ENCODE results near the gene DNAJB13. TPM values are rescaled to one million over a fixed set of nuclear protein-coding genes. Genes with fewer than 3 reads are reported as not detected.
A peak's percentile ranks its signal among the peaks of the same experiment; 100 is the strongest.

Gene DNAJB13
- polyA plus RNA-seq, 6 donors from 2014 or later, result 0.32 to 0.72 (median 0.37) TPM; not detected in 2

DNA sequence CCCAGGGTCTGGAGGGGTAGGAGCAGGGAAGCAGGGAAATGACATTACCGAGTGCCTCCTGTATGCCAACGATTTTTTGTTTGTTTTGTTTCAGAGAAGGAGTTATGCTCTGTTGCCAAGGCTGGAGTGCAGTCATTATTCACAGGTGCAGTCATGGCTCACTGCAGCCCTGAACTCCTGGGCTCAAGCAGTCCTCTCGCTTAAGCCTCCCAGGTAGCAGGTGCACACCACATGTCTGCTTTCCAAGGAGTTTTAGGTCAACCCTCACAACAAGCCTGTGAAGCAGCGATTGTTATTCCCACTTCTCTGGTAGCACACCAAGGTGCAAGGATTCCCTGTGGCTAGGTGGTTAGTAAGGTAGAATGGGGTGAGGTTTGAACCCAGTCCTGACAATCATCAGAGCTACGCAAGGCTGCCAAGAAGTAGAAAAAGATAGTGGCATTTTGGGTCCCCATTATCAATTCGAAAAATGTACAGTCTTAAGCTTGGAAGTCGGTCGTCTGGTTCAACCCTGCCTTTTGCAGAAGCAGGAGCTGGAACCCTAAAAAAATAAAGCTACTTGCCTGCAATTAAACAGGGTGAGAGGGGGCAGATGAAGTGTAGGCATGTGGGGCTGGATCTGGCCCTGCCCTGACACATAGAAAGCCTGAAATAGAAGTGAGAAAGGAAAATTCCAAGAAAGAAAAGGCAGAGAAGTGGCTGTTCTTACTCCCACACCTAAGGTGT, 48.9 kb downstream of the DNAJB13 start:
- Mint-ChIP-seq H3K4me1 (peaks cover 27 to 71% (median 48%) of the 10 kb centered on the region in 3 donors), H3K4me3 (peak overlapping the region in 7 of 8 donors; percentile 39 to 81 (median 70)), H3K27ac (peak overlapping the region; percentile 97 to 100 (median 99)), H3K9me3 (peaks cover 0 to 4% (median 0%) of the 10 kb centered on the region in 7 donors), H3K27me3 (no peaks in the 10 kb centered on the region), H3K36me3 (peaks cover 12 to 18% of the 10 kb centered on the region in 2 donors)
- DNase-seq (peak; percentile 65), ATAC-seq (ENCODE audit: low read depth in 2 of 2) (peak; percentile 45 to 60)

DNA sequence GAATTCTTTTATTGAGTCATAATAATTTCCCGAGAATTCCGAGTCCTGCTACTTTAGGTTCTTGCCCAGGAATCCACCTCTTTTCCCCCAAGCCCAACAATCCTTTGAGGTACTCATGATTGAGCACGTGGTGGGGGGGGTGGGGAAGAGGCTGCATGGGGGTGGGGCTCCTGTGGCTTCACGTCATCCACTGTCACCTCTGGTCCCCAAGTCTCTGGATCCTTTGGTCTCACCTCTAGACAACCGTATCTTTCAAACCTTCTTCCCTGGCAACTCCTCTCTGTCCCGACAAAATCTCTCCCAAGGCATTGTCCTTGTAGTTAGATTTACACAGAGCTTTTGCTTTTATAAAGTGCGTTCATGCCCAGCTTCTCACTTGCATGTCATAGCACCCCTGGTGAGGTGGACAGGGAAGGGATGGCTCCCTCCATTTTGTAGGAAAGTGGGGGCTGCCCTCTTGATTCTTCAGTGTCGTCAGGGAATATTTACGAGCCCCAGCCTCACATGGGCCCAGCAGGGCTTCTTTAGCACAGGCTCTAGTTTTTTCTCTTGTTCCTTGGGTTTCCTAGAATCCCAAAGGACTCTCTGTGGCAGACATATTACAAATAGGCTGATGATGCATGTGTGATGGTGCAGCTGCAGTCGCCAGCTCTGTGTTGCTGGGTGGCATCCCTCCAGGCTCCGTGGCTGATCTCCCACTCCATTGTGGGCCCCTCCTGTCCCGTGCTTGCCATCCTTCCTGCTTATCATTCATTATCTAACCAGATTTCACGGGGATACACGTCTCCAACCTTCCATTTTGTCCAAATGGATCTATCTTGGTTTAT, 49.7 kb downstream of the DNAJB13 start:
- Mint-ChIP-seq H3K4me3 (peak overlapping the region in 2 of 8 donors; percentile 70 to 74), H3K27ac (peak overlapping the region; percentile 97 to 100 (median 99)), H3K4me1 (peaks cover 31 to 71% (median 46%) of the 10 kb centered on the region in 3 donors), H3K27me3 (no peaks in the 10 kb centered on the region), H3K9me3 (peaks cover 0 to 4% (median 0%) of the 10 kb centered on the region in 7 donors), H3K36me3 (peaks cover 12 to 18% of the 10 kb centered on the region in 2 donors)
- ATAC-seq (ENCODE audit: low read depth in 2 of 2), result no peak
- DNase-seq, result no peak

DNA sequence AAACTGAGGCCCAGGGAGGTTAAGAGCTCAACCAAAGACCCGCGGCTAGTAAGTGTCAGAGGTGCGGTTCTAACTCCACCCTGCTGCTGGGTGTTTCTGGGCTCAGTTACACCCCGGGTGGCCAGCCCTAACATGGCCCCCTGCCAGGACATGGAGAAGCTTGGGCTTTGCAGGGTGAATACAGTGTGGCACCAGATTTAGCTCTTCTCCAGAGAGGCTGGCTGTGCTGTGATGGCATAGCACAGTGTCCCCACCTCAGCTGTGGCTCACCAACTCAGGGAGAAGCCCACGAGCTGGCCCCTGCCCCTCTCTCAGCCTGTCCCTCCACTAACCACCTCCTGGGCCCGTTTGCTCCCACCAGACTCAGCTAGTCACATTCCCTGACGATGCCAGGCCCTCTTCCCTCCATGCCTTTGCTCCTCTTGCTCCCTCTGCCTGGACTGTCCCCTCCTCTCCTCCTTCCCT, 51.0 kb downstream of the DNAJB13 start:
- no peaks in the 10 kb centered on the region for H3K27me3 Mint-ChIP-seq
- ATAC-seq (ENCODE audit: low read depth in 2 of 2), result no peak
- H3K9me3 Mint-ChIP-seq, result peaks cover 0 to 4% (median 0%) of the 10 kb centered on the region in 7 donors
- H3K4me3 Mint-ChIP-seq, result peak overlapping the region in 1 of 8 donors; percentile 47
- H3K36me3 Mint-ChIP-seq, result peaks cover 12 to 18% of the 10 kb centered on the region in 2 donors
- peak overlapping the region in 5 of 6 donors; percentile 40 to 99 (median 92) for H3K27ac Mint-ChIP-seq
- DNase-seq, result no peak
- H3K4me1 Mint-ChIP-seq, result peaks cover 25 to 62% (median 35%) of the 10 kb centered on the region in 3 donors

DNA sequence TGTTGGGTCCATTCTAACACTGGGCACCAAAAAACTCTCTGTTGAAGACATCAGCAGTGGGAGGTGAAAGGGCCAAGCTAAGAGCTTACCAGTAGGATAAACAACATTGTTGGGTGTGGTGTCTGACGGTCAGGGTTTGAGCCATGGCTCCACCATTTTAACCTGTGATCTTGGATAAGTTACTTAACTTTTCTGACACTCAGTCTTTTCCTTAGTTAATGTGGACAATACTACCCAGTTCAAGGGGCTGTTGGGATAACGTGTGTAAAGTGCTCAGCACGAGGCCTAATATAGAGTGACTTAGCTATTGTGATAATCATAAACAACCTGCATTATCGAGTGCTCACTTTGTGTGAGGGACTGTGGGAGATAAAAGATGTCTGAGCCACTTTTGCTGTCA, 52.0 kb downstream of the DNAJB13 start:
- peaks cover 19 to 53% (median 27%) of the 10 kb centered on the region in 3 donors for H3K4me1 Mint-ChIP-seq
- H3K27me3 Mint-ChIP-seq, result no peaks in the 10 kb centered on the region
- no peak for DNase-seq
- ATAC-seq (ENCODE audit: low read depth in 2 of 2), result no peak
- H3K9me3 Mint-ChIP-seq, result no peaks in the 10 kb centered on the region
- peak overlapping the region in 1 of 8 donors; percentile 3 for H3K4me3 Mint-ChIP-seq
- peak overlapping the region in 3 of 6 donors; percentile 78 to 99 (median 94) for H3K27ac Mint-ChIP-seq
- peaks cover 12 to 18% of the 10 kb centered on the region in 2 donors for H3K36me3 Mint-ChIP-seq

DNA sequence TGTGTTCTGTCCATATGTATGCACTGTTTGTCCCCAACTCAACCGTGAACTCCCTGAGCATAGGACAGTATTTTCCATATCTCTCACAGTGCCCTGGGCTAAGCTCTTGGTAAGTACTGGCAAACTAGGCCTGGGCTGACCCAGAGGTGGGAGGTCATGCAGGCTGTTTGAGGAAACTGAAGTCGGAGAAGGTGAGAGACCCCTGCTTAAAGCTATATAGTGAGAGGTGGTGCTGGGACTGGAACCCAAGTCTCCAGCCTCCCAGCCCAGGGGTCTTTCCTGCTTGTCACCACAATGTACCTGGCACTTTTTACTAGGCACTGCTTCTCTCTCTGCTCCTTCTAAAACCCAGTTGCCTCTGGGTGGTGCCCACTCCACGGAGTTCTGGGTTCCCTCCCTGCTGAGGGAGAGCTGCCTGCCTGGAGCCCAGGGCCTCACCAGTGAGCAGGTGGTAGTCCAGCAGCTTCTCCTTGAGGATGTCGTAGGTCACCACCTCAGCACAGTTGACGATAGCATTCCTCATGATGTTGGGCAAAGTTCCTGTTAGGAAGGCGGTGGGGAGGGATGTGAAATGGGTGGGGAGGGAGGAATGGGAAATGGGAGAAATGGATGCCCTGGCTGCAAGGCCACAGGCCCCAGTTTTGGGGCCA, 53.3 kb downstream of the DNAJB13 start:
- H3K36me3 Mint-ChIP-seq, result peaks cover 12 to 18% of the 10 kb centered on the region in 2 donors
- no peaks in the 10 kb centered on the region for H3K27me3 Mint-ChIP-seq
- H3K4me1 Mint-ChIP-seq, result peaks cover 25 to 50% (median 28%) of the 10 kb centered on the region in 3 donors
- ATAC-seq (ENCODE audit: low read depth in 2 of 2) (no peak), DNase-seq (no peak)
- no peaks in the 10 kb centered on the region for H3K9me3 Mint-ChIP-seq
- H3K4me3 Mint-ChIP-seq, result peak overlapping the region in 2 of 8 donors; percentile 25 to 77
- H3K27ac Mint-ChIP-seq, result peak overlapping the region in 3 of 6 donors; percentile 70 to 99 (median 80)

DNA sequence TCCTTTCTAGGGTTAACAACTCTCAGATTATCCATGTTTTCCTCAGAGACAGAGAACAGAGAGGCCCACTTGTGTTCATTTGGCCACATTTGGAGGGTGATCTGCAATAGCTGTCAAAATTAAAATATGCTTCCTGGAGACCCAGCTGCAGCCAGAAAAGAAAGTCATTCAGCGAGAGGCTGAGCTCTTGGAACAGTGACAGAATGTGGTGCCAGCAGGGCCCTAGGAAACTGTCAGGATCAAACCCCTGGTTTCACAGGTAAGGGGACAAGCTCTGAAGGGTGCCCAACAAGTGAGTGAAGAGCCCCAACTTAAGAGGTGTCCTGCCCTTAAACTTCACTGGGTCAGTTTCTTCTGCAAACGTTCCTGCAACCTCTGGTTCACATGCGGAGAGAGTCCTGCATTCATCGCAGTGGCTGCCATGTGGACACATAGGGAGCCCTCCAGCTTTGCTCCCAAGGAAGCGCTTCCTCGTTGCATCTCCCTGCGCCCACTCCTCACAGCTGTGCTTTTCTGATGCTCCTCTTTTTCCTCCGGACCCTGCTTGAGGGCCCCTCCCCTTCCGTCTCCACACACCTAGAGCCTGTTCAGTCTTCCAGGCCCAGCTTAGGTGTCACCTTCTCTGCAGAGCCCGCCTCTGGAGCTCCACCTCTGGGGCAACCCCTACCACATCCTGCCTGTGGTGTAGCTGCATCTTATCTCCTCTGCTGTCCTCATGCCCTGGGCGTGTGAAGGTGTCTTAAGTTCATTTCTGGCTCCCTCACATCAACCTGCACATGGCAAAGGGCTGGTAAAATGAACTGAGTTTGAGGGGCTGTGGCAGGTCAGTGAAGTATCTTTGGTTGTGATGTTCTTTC, 54.2 kb downstream of the DNAJB13 start:
- Mint-ChIP-seq H3K27ac (peak overlapping the region in 5 of 6 donors; percentile 54 to 93 (median 71)), H3K36me3 (peaks cover 12 to 18% of the 10 kb centered on the region in 2 donors), H3K4me3 (peak overlapping the region in 5 of 8 donors; percentile 6 to 62 (median 41)), H3K9me3 (no peaks in the 10 kb centered on the region), H3K27me3 (no peaks in the 10 kb centered on the region), H3K4me1 (peaks cover 22 to 47% (median 24%) of the 10 kb centered on the region in 3 donors)
- DNase-seq (peak; percentile 63), ATAC-seq (ENCODE audit: low read depth in 2 of 2) (peak; percentile 99 to 100)

DNA sequence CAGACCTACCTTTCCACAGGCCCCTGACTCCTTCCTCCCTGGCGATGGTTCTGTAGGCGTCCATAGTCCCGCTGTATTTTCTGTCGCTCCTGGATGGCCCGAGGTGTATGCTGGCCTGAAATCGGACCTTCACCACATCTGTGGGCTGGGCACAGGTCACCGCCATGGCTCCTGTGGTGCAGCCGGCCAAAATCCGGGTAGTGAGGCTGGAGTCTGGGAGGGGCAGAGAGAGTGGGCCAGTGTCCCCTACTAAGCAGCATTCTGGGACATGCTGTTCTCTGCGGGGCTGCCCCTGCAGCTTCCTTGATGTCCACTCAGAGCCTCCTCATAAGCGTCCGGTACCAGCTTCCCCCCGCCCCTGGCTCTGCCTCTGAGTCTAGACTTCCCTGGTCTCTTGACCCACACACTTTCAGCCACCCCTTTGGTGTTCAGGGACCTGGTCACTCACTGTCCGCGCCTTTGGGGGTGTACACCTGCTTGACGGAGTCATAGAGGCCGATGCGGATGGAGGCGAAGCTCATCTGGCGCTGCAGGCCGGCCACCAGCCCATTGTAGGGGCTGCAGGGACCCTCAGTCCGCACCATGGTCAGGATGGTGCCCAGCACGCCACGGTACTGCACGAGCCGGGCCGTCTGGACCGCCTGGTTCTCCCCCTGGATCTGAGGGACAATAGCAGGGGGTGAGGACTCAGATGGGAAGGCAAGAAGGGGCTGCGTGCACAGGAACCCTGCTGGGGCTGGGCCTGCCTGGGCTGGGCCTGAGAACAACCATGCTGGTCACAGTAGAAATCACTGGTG, 55.1 kb downstream of the DNAJB13 start:
- peak overlapping the region in 1 of 8 donors; percentile 61 for H3K4me3 Mint-ChIP-seq
- DNase-seq, result no peak
- H3K4me1 Mint-ChIP-seq, result peaks cover 31 to 47% (median 32%) of the 10 kb centered on the region in 3 donors
- no peak for ATAC-seq (ENCODE audit: low read depth in 2 of 2)
- no peaks in the 10 kb centered on the region for H3K9me3 Mint-ChIP-seq
- no peaks in the 10 kb centered on the region for H3K27me3 Mint-ChIP-seq
- peak overlapping the region in 5 of 6 donors; percentile 16 to 86 (median 54) for H3K27ac Mint-ChIP-seq
- H3K36me3 Mint-ChIP-seq, result peaks cover 12 to 18% of the 10 kb centered on the region in 2 donors

DNA sequence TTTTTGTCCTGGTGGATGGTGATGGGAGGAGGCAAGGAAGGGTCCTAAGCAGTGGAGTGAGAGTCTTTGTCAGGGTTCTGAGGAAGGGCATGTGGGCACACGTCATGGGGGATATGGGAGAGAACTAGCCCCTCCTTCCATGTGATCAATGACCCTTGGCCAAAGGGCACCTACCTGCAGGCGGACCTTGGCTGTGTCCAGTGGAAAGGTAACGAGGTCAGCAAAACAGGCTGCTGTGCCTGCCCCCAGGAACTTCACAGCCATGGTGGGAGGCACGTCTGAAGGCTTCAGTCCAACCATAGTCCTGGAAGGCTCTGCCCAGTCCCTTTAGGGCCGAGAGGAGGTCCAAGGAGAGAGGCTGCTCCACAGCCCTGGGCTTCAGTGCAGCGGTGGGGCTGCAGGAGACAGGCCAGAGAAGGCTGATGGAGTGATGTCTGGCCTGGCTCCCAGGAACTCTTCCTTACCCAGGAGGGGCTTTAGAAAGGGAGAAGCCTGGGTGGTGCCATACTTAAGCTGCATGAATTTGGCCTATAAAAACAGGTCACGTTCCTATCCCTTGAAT, 56.0 kb downstream of the DNAJB13 start:
- Mint-ChIP-seq H3K4me1 (peaks cover 40 to 48% (median 41%) of the 10 kb centered on the region in 3 donors), H3K4me3 (peak overlapping the region in 1 of 8 donors; percentile 38), H3K36me3 (peaks cover 17 to 18% of the 10 kb centered on the region in 2 donors), H3K27me3 (no peaks in the 10 kb centered on the region), H3K9me3 (no peaks in the 10 kb centered on the region), H3K27ac (peak overlapping the region in 5 of 6 donors; percentile 16 to 87 (median 66))
- DNase-seq (no peak), ATAC-seq (ENCODE audit: low read depth in 2 of 2) (no peak)

DNA sequence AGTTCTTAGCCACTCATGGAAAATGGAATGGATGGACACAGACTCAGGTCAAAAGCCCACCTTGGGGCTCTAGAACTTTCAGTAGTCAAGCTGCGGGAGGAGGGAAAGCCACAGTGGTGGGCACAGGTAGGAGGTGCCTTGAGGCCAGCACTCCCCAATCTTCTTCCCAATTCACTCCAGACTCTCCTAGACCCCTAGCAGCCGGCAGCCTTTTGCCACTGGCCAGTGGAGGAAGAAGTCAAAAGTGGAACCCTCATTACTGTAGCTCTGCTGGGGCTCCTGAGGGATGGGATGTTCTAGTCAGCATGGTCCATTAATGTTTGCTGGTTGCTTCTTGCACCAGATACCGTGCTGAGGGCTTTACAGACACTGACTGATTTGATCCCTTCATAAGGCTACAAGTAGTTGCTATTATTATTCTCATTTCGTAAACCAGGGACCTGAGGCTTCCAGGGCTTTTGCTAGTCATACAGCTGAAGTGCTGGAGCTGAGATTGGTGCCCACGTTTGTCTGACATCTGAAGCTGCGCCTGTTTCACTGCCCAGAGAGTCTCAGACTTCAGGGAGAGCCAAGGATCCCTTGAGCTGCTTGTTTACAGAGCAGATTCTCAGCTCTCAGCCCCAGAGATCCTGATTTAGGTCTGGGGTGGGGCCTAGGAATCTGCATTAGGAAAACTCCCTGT, 57.0 kb downstream of the DNAJB13 start:
- Mint-ChIP-seq H3K9me3 (no peaks in the 10 kb centered on the region), H3K4me3 (no peak overlapping the region), H3K27me3 (no peaks in the 10 kb centered on the region), H3K4me1 (peaks cover 41 to 57% (median 44%) of the 10 kb centered on the region in 3 donors), H3K27ac (peak overlapping the region; percentile 47 to 99 (median 71)), H3K36me3 (peaks cover 11 to 15% of the 10 kb centered on the region in 2 donors)
- DNase-seq (no peak), ATAC-seq (ENCODE audit: low read depth in 2 of 2) (no peak)

DNA sequence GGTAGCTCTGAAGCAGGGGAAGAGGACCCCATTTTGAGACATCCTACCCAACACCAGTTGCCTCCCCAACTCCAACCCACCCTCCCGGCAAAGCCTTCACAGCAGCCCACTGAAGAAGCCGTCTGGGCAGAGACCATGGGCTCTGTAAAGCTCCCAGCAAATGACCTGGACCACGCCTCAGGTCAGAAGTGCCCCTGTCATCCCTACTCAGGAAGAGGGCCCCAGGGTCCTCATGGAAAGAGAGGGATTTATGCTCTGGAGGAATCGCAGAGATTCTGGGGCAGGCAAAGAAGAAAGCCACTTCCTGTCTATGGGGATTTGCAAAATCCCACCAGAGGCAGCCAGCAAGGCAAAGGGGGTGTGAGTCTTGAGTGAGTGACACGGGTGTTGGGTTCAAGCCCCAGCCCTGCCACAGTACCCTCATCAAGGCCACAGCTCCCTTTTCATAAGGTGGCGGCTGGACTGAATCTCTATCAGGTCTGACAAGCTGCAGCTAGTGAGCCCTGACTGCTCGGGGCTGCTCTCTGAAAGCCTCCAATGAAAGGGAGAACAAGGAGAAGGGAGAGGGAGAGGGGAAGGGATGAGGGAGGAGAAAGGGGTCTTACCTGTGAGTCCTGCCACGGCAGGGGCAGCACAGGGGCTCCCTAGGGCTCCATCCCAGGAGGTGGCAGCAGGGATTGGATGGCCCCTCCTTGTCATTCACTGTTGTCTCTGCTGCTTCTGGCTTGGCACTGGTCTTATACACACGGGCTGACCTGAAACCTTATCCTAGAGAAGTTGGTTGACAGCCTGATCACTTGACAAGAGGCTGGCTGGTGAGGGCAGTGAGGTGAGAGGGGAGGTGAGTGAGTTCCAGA, 57.8 kb downstream of the DNAJB13 start, which contains the start of gene UCP3:
TSS of gene UCP3 (minus strand) at position 713 of the 857 bp plus-strand sequence. CDS start 2,043 bp downstream, outside the sequence.
- Mint-ChIP-seq H3K9me3 (no peaks in the 10 kb centered on the region), H3K27me3 (no peaks in the 10 kb centered on the region), H3K27ac (peak within 1 kb of the TSS; percentile 58 to 99 (median 93)), H3K36me3 (peaks cover 3 to 9% of the 10 kb centered on the region in 2 donors), H3K4me3 (peak within 1 kb of the TSS in 3 of 8 donors; percentile 16 to 77 (median 41)), H3K4me1 (peaks cover 41 to 64% (median 49%) of the 10 kb centered on the region in 3 donors)
- ATAC-seq (ENCODE audit: low read depth in 2 of 2), result no peak
- DNase-seq, result no peak
